ENCODE data around the gene NKX2-3. TPM values are rescaled to one million over a fixed set of nuclear protein-coding genes. Genes with fewer than 3 reads are reported as not detected.

The NKX2-3 gene
- total RNA-seq, 1 donor from 2014 or later: not detected

DNA sequence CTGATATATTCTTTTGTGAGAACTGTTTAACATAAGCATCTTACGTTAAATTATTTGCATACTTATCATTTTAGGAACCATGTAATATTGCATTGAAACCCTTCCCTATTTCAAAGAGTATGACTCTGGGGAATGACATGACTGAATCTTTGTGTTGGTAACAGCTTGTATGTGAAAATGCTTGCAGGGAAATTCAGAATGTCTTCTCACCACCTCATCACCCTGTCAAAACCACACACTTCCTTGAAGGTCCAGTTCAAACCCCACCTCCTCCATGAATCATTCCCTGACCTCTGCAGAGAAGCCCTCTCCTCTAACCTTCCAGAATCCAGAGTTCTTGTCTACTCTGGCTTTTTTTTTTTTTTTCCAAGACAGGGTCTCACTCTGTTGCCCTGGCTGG lies 26.3 kb upstream of the NKX2-3 start:
- peaks cover 55% of the 10 kb centered on the region for H3K27me3 Mint-ChIP-seq (ENCODE audit: low read depth, unreplicated experiment)
- H3K27me3 ChIP-seq (ENCODE audit: insufficient read depth, low read length): peaks cover 2% of the 10 kb centered on the region
- H3K36me3 ChIP-seq (ENCODE audit: insufficient read depth, low read length): no peaks in the 10 kb centered on the region

DNA sequence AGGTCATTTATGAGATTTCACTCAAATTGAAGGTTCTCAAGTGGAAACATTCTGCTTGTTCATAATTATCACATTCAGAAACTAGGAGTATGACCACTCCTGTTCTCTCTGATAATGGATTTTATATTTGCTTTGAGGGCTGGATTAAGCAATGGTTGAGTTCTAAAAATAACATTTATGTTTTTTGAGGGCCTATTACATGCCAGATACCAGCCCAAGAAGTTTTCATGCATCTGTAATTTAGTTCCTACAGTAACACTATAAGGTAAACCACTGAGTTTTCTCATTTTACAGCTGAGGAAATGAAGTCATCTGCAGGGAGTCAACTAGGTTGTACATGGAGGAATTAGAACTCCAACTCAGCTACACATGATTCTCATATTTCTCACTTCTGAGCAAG lies 25.5 kb upstream of the NKX2-3 start:
- Histone ChIP-seq H3K4me3 (ENCODE audit: insufficient read depth, low read depth, low read length) (no peak overlapping the region), H2AFZ (ENCODE audit: low read depth, low read length) (no peak overlapping the region), H3K4me2 (ENCODE audit: low read length) (no peak overlapping the region), H3K27me3 (ENCODE audit: insufficient read depth, low read length) (peaks cover 2% of the 10 kb centered on the region), H3K36me3 (ENCODE audit: insufficient read depth, low read length) (no peaks in the 10 kb centered on the region), H3K9ac (ENCODE audit: low read length) (no peak overlapping the region), H3K27ac (ENCODE audit: low read depth, low read length) (no peak overlapping the region), H4K20me1 (ENCODE audit: insufficient read depth, low read length) (no peaks in the 10 kb centered on the region), H3K79me2 (ENCODE audit: insufficient read depth, low read length) (no peaks in the 10 kb centered on the region), H3K4me1 (ENCODE audit: insufficient read depth, low read length) (no peaks in the 10 kb centered on the region), H3K9me3 (ENCODE audit: insufficient read depth, low read depth, low read length) (no peaks in the 10 kb centered on the region)
- TF ChIP-seq, protein P1, sequence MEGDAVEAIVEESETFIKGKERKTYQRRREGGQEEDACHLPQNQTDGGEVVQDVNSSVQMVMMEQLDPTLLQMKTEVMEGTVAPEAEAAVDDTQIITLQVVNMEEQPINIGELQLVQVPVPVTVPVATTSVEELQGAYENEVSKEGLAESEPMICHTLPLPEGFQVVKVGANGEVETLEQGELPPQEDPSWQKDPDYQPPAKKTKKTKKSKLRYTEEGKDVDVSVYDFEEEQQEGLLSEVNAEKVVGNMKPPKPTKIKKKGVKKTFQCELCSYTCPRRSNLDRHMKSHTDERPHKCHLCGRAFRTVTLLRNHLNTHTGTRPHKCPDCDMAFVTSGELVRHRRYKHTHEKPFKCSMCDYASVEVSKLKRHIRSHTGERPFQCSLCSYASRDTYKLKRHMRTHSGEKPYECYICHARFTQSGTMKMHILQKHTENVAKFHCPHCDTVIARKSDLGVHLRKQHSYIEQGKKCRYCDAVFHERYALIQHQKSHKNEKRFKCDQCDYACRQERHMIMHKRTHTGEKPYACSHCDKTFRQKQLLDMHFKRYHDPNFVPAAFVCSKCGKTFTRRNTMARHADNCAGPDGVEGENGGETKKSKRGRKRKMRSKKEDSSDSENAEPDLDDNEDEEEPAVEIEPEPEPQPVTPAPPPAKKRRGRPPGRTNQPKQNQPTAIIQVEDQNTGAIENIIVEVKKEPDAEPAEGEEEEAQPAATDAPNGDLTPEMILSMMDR (IDR thresholded peaks at IDR 0.05; ENCODE audit: insufficient read depth, low read depth, low read length): no peak
- no peak for TF ChIP-seq EZH2 (IDR thresholded peaks at IDR 0.05; ENCODE audit: insufficient read depth, low read length)
- Mint-ChIP-seq H3K4me3 (ENCODE audit: unreplicated experiment) (no peak overlapping the region), H3K27ac (ENCODE audit: unreplicated experiment) (no peak overlapping the region), H3K4me1 (ENCODE audit: low read depth, unreplicated experiment) (no peaks in the 10 kb centered on the region), H3K27me3 (ENCODE audit: low read depth, unreplicated experiment) (peaks cover 59% of the 10 kb centered on the region), H3K36me3 (ENCODE audit: low read depth, unreplicated experiment) (no peaks in the 10 kb centered on the region), H3K9me3 (ENCODE audit: unreplicated experiment) (peaks cover 3% of the 10 kb centered on the region)
- DNase-seq (ENCODE audit: low read depth) (no peak), FAIRE-seq (no peak)

More for the DNA sequence above, 26.3 kb upstream of the NKX2-3 start:
- peaks cover 3% of the 10 kb centered on the region for H3K9me3 Mint-ChIP-seq (ENCODE audit: unreplicated experiment)
- Histone ChIP-seq H4K20me1 (ENCODE audit: insufficient read depth, low read length) (no peaks in the 10 kb centered on the region), H2AFZ (ENCODE audit: low read depth, low read length) (no peak overlapping the region), H3K4me1 (ENCODE audit: insufficient read depth, low read length) (no peaks in the 10 kb centered on the region), H3K9me3 (ENCODE audit: insufficient read depth, low read depth, low read length) (no peaks in the 10 kb centered on the region), H3K27ac (ENCODE audit: low read depth, low read length) (no peak overlapping the region), H3K4me3 (ENCODE audit: insufficient read depth, low read depth, low read length) (no peak overlapping the region), H3K79me2 (ENCODE audit: insufficient read depth, low read length) (no peaks in the 10 kb centered on the region), H3K9ac (ENCODE audit: low read length) (no peak overlapping the region), H3K4me2 (ENCODE audit: low read length) (no peak overlapping the region)
- H3K4me1 Mint-ChIP-seq (ENCODE audit: low read depth, unreplicated experiment): no peaks in the 10 kb centered on the region
- FAIRE-seq (no peak), DNase-seq (ENCODE audit: low read depth) (no peak)
- TF ChIP-seq EZH2 (IDR thresholded peaks at IDR 0.05; ENCODE audit: insufficient read depth, low read length): no peak
- TF ChIP-seq, protein P1 (IDR thresholded peaks at IDR 0.05; ENCODE audit: insufficient read depth, low read depth, low read length): no peak
- no peak overlapping the region for H3K27ac Mint-ChIP-seq (ENCODE audit: unreplicated experiment)
- no peak overlapping the region for H3K4me3 Mint-ChIP-seq (ENCODE audit: unreplicated experiment)
- H3K36me3 Mint-ChIP-seq (ENCODE audit: low read depth, unreplicated experiment): no peaks in the 10 kb centered on the region

DNA sequence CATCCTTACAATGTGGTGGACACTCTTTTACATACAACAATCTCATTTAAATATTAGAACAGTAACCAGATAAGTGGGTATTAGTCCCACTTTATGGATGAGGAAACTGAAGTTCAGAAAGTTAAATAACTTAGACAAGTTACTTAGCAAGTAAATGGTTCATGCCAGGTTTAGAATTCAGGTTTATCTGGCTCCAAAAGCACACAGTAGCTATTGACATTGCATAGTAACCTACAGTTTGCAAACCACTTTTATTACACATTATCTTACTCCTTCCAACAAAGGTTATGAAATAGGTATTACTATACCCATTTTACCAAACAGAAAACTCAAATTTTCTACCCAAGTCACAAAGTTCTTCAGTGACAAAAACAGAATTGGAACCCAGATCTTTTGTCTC lies 19.7 kb upstream of the NKX2-3 start:
- Mint-ChIP-seq H3K27me3 (ENCODE audit: low read depth, unreplicated experiment) (peaks cover 85% of the 10 kb centered on the region), H3K36me3 (ENCODE audit: low read depth, unreplicated experiment) (no peaks in the 10 kb centered on the region), H3K4me3 (ENCODE audit: unreplicated experiment) (no peak overlapping the region), H3K4me1 (ENCODE audit: low read depth, unreplicated experiment) (no peaks in the 10 kb centered on the region), H3K9me3 (ENCODE audit: unreplicated experiment) (peaks cover 9% of the 10 kb centered on the region), H3K27ac (ENCODE audit: unreplicated experiment) (no peak overlapping the region)
- DNase-seq (ENCODE audit: low read depth) (no peak), FAIRE-seq (no peak)
- H3K9me3 ChIP-seq (ENCODE audit: insufficient read depth, low read depth, low read length): no peaks in the 10 kb centered on the region
- no peaks in the 10 kb centered on the region for H3K79me2 ChIP-seq (ENCODE audit: insufficient read depth, low read length)
- H3K4me2 ChIP-seq (ENCODE audit: low read length): no peak overlapping the region
- H3K9ac ChIP-seq (ENCODE audit: low read length): no peak overlapping the region
- H3K27ac ChIP-seq (ENCODE audit: low read depth, low read length): no peak overlapping the region
- H4K20me1 ChIP-seq (ENCODE audit: insufficient read depth, low read length): no peaks in the 10 kb centered on the region
- no peaks in the 10 kb centered on the region for H3K36me3 ChIP-seq (ENCODE audit: insufficient read depth, low read length)
- peaks cover 18% of the 10 kb centered on the region for H3K27me3 ChIP-seq (ENCODE audit: insufficient read depth, low read length)
- TF ChIP-seq, protein P1 (IDR thresholded peaks at IDR 0.05; ENCODE audit: insufficient read depth, low read depth, low read length): no peak
- TF ChIP-seq EZH2 (IDR thresholded peaks at IDR 0.05; ENCODE audit: insufficient read depth, low read length): no peak
- H3K4me1 ChIP-seq (ENCODE audit: insufficient read depth, low read length): no peaks in the 10 kb centered on the region
- H2AFZ ChIP-seq (ENCODE audit: low read depth, low read length): no peak overlapping the region
- H3K4me3 ChIP-seq (ENCODE audit: insufficient read depth, low read depth, low read length): no peak overlapping the region

Measured in astrocyte (in vitro differentiated cells and primary cell).